Stimulated activated naive CD8-positive, alpha-beta T cell treated with anti-CD3 and anti-CD28 coated beads, Interleukin-15, Interleukin-2, amounts not matched to agents 100 ng/mL and 50 ng/mL, for 24 hours (primary cell): Measurements from ENCODE around the gene HSPG2.

ENCODE experiments used
- H3K27ac Mint-ChIP-seq: one replicate; pipeline ENCODE4 v1.8.0; 2021; ENCODE audit warnings: mild to moderate bottlenecking, mixed read lengths
- H3K27me3 Mint-ChIP-seq: one replicate; pipeline ENCODE4 v1.8.0; 2021; ENCODE audit warnings: mixed read lengths
- H3K36me3 Mint-ChIP-seq: one replicate; pipeline ENCODE4 v1.8.0; 2021; ENCODE audit warnings: low read depth, mixed read lengths
- H3K4me1 Mint-ChIP-seq: one replicate; pipeline ENCODE4 v1.8.0; 2021; ENCODE audit warnings: low read depth, mixed read lengths
- H3K4me3 Mint-ChIP-seq: one replicate; pipeline ENCODE4 v1.8.0; 2021; ENCODE audit warnings: mild to moderate bottlenecking, mixed read lengths
- H3K9me3 Mint-ChIP-seq: one replicate; pipeline ENCODE4 v1.8.0; 2021; ENCODE audit warnings: mixed read lengths

The HSPG2 gene

DNA sequence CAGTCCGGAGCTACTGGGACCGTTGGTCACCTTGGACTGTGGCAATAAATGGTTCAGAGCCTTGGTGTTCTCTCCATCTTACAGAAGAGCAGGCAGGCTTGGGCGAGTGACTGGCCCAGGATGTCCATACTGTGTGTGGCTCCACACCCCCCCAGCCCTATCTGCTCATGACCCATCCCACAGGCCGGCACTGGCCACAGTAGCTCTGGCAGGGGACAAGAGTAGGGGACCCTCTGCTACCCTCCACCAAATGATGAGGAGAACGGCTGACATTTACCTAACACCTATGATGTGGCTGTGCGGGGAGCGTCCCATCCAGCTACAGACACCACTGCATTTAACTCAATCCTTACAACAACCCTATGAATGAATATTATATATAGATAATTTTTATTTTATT is 111.7 kb downstream of the HSPG2 start:
- Mint-ChIP-seq H3K27me3 (peaks cover 3% of the 10 kb centered on the region), H3K4me3 (no peak overlapping the region), H3K27ac (no peak overlapping the region), H3K9me3 (no peaks in the 10 kb centered on the region), H3K4me1 (no peaks in the 10 kb centered on the region), H3K36me3 (no peaks in the 10 kb centered on the region)

DNA sequence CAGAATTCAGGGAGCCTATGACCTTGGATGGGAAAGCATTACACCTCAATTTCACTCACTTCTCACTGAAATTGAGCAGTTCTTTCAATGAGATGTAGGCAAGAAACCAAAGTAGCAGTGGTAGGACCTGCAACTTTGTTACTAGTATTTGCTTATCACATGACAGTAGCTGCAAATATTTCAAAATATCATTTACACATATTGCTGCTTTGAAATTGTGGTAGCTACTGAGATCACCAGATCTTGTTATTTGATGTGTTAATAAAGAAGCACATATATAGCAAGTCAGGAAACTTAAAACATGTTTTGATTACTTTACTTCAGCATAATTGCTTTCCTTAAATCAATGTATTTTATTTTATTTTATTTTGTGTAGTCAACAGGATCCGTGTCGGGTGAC is 112.2 kb downstream of the HSPG2 start:
- H3K4me1 Mint-ChIP-seq = no peaks in the 10 kb centered on the region
- peaks cover 3% of the 10 kb centered on the region for H3K27me3 Mint-ChIP-seq
- no peak overlapping the region for H3K4me3 Mint-ChIP-seq
- H3K9me3 Mint-ChIP-seq = no peaks in the 10 kb centered on the region
- no peak overlapping the region for H3K27ac Mint-ChIP-seq
- no peaks in the 10 kb centered on the region for H3K36me3 Mint-ChIP-seq

DNA sequence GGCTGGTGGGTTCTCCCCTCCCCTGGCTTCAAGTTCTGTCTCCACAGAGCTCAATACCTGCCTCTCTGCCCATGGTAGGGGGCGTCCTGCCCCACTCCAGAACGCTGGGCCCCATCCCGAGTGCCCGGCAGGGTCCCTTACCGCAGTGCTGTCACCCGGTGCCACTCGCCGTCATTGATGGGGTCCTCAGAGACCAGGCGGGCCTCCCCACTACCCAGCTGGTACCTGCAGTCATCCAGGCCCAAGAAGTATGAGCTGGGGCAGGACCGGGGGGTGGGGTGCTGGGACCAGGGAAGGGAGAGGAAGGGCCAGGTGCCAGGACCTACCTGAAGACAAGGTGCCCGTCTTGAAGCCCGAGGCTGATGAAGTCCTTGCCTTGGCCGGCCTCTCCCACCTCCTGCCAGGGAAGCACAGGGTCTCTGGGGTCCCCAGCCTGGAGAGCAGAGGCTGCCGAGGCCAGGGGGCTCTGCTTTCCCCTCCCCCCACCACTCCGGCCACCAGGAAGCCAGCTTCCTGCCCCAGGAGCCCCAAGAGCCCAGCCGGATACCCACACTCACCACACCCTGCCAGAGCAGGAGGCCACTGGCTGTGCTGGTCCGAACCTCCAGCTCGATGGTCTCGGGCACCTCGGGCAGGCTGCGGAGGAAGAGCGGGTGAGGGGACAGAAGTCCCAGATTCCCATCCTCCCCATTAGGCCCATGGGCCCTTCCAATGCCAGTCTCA is 113.0 kb downstream of the HSPG2 start:
- Mint-ChIP-seq H3K4me1 (no peaks in the 10 kb centered on the region), H3K4me3 (no peak overlapping the region), H3K27ac (no peak overlapping the region), H3K9me3 (no peaks in the 10 kb centered on the region), H3K36me3 (no peaks in the 10 kb centered on the region), H3K27me3 (peaks cover 3% of the 10 kb centered on the region)

DNA sequence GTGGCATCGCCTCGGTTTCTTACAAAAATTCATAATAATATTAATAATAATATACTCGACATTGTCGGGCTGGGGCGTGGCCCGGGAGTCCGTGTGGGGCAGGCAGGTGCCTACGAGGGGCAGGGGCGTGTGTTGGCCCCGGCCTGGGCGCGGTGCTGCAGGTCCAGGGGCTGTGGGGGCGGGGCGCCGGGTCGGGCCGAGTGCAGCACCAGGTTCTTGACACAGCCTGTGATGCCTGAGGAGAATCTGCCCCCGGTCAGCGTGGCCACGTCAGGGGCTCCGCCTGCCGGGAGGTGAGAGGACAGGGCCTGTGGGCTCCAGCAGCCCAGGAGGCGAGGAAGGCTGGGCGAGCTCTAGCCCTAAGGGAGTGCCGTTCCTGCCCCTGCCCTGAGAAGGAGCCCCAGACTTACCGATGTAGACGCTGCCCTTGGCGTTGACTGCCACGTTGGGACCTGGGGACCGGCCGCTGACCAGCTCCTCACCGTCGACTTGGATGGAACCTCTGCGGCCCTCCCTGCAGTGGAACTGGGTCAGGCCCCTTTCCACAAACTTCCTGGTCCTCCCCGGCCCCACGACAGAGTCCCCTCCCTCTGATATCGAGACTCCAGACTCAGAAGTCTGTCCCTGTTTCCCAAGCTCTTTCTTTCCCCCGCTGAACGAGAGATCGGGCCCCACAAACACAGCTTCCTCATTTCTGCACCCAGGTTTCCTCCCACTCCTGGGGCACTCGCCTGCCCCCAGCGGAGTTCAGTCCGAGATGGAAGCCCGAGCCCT is 113.7 kb downstream of the HSPG2 start:
- H3K36me3 Mint-ChIP-seq = no peaks in the 10 kb centered on the region
- no peak overlapping the region for H3K4me3 Mint-ChIP-seq
- peaks cover 3% of the 10 kb centered on the region for H3K27me3 Mint-ChIP-seq
- H3K27ac Mint-ChIP-seq = no peak overlapping the region
- no peaks in the 10 kb centered on the region for H3K9me3 Mint-ChIP-seq
- H3K4me1 Mint-ChIP-seq = no peaks in the 10 kb centered on the region

DNA sequence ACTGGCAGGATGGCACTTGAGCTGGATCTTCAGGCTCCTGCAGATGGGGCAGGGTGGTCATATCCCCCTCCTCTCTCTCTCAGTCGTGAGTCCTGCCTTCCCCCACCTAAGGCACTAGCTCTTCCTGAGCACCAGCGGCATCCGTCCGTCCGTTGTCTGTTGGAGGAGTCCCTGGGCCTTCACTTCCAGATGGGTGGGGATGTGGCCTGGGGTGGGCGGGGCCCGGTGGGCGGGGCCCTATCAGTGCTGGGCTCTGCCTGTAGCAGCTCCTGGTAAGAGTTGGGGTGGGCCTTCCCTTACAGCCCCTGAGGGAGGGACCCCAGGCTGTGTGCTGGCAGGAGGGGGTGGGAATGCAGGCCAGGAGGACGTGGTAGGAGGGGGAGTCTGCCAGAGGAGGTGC is 114.8 kb downstream of the HSPG2 start:
- Mint-ChIP-seq H3K4me3 (no peak overlapping the region), H3K36me3 (no peaks in the 10 kb centered on the region), H3K27me3 (peaks cover 3% of the 10 kb centered on the region), H3K27ac (no peak overlapping the region), H3K4me1 (no peaks in the 10 kb centered on the region), H3K9me3 (no peaks in the 10 kb centered on the region)

DNA sequence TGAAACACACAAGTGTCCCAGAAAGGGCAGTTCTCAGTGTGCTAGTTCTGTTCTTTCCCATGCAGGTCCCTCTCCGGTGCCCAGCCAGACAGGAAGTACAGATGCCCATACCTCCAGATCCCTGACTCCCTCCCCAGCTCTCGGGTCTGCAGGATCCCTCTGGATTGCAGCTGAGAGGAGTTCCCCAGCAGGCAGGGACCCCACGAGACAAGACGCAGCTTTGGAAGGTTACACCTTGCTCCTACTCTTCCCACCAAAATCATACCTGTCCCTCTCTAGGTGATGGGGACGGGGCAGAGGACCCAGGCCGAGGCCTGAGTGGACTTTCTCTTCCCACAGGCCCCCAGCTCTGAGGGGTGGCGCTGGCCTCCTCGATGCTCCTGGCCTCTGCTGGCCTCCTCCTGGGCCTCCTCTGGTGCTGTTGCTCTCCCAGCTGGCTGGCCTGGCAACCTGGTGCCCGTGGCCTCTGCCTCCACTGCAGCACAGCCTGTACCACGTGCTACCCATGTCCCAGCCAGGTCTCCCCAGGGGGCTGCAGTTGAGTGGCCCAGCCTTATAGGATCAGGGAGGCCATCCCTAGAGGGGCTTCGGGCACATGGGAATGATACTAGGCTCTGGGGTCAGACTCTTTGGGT is 115.6 kb downstream of the HSPG2 start:
- Mint-ChIP-seq H3K4me3 (no peak overlapping the region), H3K4me1 (no peaks in the 10 kb centered on the region), H3K27ac (no peak overlapping the region), H3K9me3 (no peaks in the 10 kb centered on the region), H3K36me3 (no peaks in the 10 kb centered on the region), H3K27me3 (peaks cover 3% of the 10 kb centered on the region)

DNA sequence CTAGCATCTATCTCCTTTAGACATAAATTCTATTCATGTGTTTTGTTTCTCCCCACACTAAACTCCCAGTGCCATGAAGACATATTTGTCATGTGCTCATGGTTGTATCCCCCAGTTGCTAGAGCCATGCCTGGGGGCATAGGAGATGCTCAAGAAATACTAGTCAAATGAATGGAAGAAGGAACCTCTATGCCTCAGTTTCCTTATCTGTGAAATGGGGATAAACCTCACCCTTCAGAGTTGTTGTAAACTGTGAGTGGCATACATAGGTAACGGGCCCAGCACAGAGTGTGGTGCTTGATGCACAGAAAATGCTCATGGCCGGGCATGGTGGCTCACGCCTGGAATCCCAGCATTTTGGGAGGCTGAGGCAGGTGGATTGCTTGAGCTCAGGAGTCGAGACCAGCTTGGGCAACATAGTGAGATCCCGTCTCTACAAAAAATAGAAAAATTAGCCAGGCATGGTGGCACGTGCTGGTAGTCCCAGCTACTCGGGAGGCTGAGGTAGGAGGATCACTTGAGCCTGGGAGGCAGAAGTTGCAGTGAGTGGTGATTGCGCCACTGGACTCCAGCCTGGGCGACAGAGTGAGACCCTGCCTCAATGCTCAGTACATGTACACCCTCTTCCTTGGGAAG is 116.4 kb downstream of the HSPG2 start:
- Mint-ChIP-seq H3K36me3 (no peaks in the 10 kb centered on the region), H3K4me3 (no peak overlapping the region), H3K9me3 (no peaks in the 10 kb centered on the region), H3K27me3 (peaks cover 3% of the 10 kb centered on the region), H3K4me1 (no peaks in the 10 kb centered on the region), H3K27ac (no peak overlapping the region)

DNA sequence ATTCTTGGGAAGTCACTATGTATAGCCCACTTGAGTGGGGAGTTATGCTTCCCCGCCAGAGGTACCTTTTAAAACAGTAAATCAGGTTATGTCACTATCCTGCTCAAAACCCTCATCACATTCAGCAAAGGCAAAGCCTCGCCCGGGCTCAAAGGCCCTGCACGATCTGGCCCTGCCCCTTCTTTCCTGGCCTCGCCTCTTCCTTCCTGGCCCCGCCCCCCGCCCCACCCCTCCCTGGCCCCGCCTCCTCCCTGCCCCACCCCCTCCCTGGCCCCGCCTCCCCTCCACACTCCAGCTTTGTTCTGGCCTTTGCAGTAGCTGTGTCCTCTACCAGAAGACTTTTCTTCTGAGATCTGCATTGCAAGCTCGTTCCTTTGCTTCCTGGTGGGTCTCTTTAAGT is 118.5 kb downstream of the HSPG2 start:
- H3K4me3 Mint-ChIP-seq = no peak overlapping the region
- peaks cover 5% of the 10 kb centered on the region for H3K4me1 Mint-ChIP-seq
- no peaks in the 10 kb centered on the region for H3K36me3 Mint-ChIP-seq
- H3K27me3 Mint-ChIP-seq = peaks cover 1% of the 10 kb centered on the region
- no peaks in the 10 kb centered on the region for H3K9me3 Mint-ChIP-seq
- no peak overlapping the region for H3K27ac Mint-ChIP-seq

DNA sequence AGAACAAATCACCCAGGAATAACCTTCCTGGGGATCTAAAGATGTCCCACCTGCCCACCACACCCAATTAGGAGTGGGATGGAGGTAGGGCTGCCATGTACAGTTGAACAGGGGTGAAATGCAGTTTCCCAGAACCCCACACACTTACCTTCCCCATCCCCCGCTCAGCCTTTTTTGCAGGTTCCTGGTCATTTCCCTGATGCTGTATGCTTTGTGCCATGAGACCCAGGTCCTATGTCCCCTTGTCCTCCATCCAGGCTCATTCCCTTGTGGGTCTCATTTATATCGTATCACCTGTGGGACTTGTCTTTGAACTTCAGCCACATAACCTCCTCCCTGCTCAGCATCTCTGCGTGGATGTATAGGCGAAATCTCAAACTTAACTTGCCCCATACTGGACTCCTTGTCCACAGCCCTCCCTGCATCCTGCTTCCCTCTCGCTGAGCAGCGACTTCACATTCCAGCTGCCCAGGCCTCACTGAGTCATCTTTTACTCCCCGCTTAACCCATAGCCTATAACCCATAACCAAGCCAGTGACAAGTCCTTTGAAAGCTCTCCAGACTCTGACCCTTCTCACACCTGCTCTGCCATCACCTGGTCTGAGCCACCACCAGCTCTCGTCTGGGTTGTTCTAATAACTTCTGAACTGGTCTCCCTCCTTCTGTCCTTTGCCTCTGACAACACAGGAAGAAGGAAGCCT is 120.4 kb downstream of the HSPG2 start:
- Mint-ChIP-seq H3K36me3 (no peaks in the 10 kb centered on the region), H3K27ac (no peak overlapping the region), H3K9me3 (no peaks in the 10 kb centered on the region), H3K27me3 (peaks cover 8% of the 10 kb centered on the region), H3K4me3 (no peak overlapping the region), H3K4me1 (peaks cover 5% of the 10 kb centered on the region)

DNA sequence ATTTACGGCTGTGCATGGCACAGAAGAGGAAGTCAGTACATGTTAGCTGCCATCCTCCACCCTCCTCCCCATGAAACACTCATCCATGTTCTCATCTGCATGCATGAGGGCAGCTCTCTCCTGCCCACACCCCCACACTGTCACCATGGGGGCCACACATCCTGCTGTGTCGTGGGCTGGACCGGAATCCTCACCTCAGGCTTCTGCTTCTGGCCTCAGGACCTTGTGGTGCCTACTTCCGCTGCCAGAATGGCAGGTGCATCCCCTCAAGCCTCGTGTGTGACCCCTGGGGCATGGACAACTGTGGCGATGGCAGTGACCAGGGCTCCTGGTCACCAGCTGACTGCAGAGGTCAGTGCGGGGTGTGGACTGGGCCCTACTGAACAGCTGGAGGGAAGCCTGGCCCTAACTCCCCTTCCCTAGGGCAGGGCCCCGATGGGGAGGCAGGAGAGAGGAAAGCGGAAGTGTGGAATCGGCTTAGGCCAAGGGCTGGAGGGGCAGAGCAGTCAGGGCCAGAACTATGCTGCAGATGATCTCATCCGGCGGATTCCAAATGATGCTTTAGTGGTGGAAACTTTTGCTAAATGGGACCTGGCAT is 121.3 kb downstream of the HSPG2 start:
- no peak overlapping the region for H3K4me3 Mint-ChIP-seq
- H3K4me1 Mint-ChIP-seq = peaks cover 5% of the 10 kb centered on the region
- H3K27me3 Mint-ChIP-seq = peaks cover 8% of the 10 kb centered on the region
- no peaks in the 10 kb centered on the region for H3K36me3 Mint-ChIP-seq
- H3K9me3 Mint-ChIP-seq = no peaks in the 10 kb centered on the region
- no peak overlapping the region for H3K27ac Mint-ChIP-seq

DNA sequence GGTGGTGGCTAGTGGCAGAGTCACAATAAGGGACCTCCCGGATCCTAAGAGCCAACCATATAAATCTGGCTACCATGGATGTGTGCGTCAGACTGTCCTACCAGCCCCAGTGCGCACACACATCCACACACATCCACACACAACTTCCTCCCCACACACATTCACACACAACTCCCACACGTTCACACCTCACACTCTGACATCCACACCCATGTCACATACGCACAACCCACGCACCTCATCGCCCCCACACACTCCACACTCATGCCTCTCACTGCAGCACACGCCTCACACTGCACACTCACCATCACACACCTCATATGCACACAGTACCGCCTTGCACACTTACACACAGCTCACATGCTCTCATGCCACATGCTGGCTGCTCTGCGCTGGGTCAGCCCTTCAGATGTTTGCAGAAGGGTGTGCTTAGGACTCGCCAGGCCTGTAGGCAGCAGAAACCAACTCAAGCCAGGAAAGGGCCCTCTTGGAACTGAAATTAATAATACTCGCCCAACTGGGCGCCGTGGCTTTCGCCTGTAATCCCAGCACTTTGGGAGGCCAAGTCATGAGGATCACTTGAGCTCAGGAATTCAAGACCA is 122.0 kb downstream of the HSPG2 start:
- Mint-ChIP-seq H3K36me3 (no peaks in the 10 kb centered on the region), H3K4me1 (peaks cover 5% of the 10 kb centered on the region), H3K27ac (peak overlapping the region; percentile 15), H3K9me3 (no peaks in the 10 kb centered on the region), H3K27me3 (peaks cover 8% of the 10 kb centered on the region), H3K4me3 (peak overlapping the region; percentile 32)

DNA sequence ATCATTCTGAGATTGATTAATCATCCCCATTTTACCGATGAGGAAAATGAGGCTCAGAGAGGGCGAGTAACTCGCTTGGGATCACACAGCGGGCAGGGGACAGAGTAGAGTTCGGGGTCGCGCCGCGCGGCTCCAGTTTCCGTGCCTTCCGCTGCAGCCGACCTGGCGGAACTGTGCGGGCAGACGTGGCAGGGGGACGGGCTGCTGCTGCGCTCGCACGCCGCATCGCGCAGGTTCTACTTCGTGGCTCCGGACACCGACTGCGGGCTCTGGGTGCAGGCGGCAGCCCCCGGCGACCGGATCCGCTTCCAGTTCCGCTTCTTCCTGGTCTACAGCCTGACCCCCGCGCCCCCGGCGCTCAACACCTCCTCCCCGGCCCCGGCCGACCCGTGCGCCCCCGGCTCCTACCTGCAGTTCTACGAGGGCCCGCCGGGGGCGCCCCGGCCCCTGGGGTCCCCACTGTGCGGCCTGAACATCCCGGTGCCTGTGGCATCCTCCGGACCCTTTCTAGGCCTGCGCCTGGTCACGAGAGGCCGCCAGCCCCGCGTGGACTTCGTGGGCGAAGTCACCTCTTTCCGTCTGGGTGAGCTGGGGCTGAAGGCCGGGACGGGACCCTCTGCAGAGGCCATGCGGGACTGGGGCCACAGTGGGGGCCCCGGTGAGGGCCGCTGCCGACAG is 122.7 kb downstream of the HSPG2 start:
- peak overlapping the region; percentile 32 for H3K4me3 Mint-ChIP-seq
- H3K27me3 Mint-ChIP-seq = peaks cover 8% of the 10 kb centered on the region
- H3K9me3 Mint-ChIP-seq = no peaks in the 10 kb centered on the region
- H3K4me1 Mint-ChIP-seq = peaks cover 5% of the 10 kb centered on the region
- H3K36me3 Mint-ChIP-seq = no peaks in the 10 kb centered on the region
- no peak overlapping the region for H3K27ac Mint-ChIP-seq

DNA sequence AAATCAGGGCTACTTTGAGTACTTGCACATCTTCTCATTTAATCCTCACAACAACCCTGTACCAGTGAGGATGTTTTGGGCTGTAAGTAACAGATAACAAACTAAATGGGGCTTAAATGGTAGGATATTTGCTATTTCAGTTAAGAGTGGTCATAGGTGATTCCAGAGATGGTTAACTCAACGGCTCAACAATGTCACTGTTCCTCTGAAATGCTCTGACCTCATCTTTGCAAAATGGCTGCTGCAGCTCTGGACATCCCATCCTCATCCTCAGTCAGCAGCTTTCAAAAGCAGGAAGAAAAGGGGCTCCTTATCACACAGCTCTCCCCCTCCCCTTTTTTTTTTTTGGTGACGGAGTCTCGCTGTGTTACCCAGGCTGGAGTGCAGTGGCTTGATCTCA is 123.6 kb downstream of the HSPG2 start:
- H3K9me3 Mint-ChIP-seq = no peaks in the 10 kb centered on the region
- H3K4me3 Mint-ChIP-seq = no peak overlapping the region
- no peak overlapping the region for H3K27ac Mint-ChIP-seq
- H3K27me3 Mint-ChIP-seq = peaks cover 8% of the 10 kb centered on the region
- peaks cover 5% of the 10 kb centered on the region for H3K4me1 Mint-ChIP-seq
- H3K36me3 Mint-ChIP-seq = no peaks in the 10 kb centered on the region
